ENCODE measurements around the gene PTBP1. TPM values are rescaled to one million over a fixed set of nuclear protein-coding genes. Genes with fewer than 3 reads are reported as not detected.
A peak's percentile ranks its signal among the peaks of the same experiment; 100 is the strongest.

PTBP1 gene
- total RNA-seq, 2 experiments from 2014 or later = 385 to 406 TPM

- Mint-ChIP-seq H3K27me3 (no peaks in the 10 kb centered on the region), H3K9me3 (no peaks in the 10 kb centered on the region), H3K4me3 (no peak overlapping the region), H3K27ac (no peak overlapping the region), H3K4me1 (peaks cover 56% of the 10 kb centered on the region), H3K36me3 (ENCODE audit: low read depth) (peaks cover 71% of the 10 kb centered on the region)
- ChIA-PET CTCF (no interaction called here), POLR2A (interaction anchor here (1.5 kb wide), 2 partner anchors 11 to 16 kb away, joined by 4 to 5 read pairs; no protein-coding TSS in a partner anchor)
- no peak for DNase-seq
Measured at GRCh38 chr19:803686-804418, 6.6 kb downstream of the PTBP1 start.

DNA sequence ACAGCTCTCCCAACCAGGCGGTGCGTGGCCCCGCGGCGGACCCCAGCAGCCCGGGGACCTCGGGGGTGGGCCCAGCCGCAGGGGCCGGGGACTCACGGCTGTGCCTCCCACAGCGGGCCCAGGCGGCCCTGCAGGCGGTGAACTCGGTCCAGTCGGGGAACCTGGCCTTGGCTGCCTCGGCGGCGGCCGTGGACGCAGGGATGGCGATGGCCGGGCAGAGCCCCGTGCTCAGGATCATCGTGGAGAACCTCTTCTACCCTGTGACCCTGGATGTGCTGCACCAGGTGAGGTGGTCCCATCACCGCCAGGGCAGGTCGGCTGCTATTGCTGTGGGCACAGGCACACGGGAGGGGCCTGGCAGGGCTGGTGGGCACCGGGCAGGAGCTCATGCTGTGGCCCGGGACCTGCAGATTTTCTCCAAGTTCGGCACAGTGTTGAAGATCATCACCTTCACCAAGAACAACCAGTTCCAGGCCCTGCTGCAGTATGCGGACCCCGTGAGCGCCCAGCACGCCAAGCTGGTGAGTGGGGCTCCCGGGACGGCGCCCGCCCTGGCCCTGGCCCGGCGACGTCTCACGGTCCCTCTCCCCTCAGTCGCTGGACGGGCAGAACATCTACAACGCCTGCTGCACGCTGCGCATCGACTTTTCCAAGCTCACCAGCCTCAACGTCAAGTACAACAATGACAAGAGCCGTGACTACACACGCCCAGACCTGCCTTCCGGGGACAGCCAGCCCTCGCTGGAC is 7.3 kb downstream of the PTBP1 start:
- H3K4me1 Mint-ChIP-seq = peaks cover 50% of the 10 kb centered on the region
- ChIA-PET CTCF (no interaction called here), POLR2A (no interaction called here)
- H3K27ac Mint-ChIP-seq = peak overlapping the region; percentile 52
- no peaks in the 10 kb centered on the region for H3K27me3 Mint-ChIP-seq
- H3K9me3 Mint-ChIP-seq = no peaks in the 10 kb centered on the region
- no peak for DNase-seq
- H3K36me3 Mint-ChIP-seq (ENCODE audit: low read depth) = peaks cover 68% of the 10 kb centered on the region
- no peak overlapping the region for H3K4me3 Mint-ChIP-seq

GRCh38 chr19:805166-805551 is 7.9 kb downstream of the PTBP1 start:
- ChIA-PET POLR2A (no interaction called here), CTCF (no interaction called here)
- Mint-ChIP-seq H3K27ac (peak overlapping the region; percentile 52), H3K36me3 (ENCODE audit: low read depth) (peaks cover 68% of the 10 kb centered on the region), H3K9me3 (no peaks in the 10 kb centered on the region), H3K4me3 (no peak overlapping the region), H3K4me1 (peaks cover 45% of the 10 kb centered on the region), H3K27me3 (no peaks in the 10 kb centered on the region)
- no peak for DNase-seq

- no peaks in the 10 kb centered on the region for H3K9me3 Mint-ChIP-seq
- no peak overlapping the region for H3K27ac Mint-ChIP-seq
- no peaks in the 10 kb centered on the region for H3K27me3 Mint-ChIP-seq
- ChIA-PET POLR2A (interaction anchor here (1.2 kb wide), 1 partner anchor 7 kb away, joined by 3 read pairs; no protein-coding TSS in a partner anchor), CTCF (no interaction called here)
- peaks cover 69% of the 10 kb centered on the region for H3K36me3 Mint-ChIP-seq (ENCODE audit: low read depth)
- DNase-seq = no peak
- no peak overlapping the region for H3K4me3 Mint-ChIP-seq
- peaks cover 38% of the 10 kb centered on the region for H3K4me1 Mint-ChIP-seq
Measured at GRCh38 chr19:805600-806550, 8.6 kb downstream of the PTBP1 start.

DNA sequence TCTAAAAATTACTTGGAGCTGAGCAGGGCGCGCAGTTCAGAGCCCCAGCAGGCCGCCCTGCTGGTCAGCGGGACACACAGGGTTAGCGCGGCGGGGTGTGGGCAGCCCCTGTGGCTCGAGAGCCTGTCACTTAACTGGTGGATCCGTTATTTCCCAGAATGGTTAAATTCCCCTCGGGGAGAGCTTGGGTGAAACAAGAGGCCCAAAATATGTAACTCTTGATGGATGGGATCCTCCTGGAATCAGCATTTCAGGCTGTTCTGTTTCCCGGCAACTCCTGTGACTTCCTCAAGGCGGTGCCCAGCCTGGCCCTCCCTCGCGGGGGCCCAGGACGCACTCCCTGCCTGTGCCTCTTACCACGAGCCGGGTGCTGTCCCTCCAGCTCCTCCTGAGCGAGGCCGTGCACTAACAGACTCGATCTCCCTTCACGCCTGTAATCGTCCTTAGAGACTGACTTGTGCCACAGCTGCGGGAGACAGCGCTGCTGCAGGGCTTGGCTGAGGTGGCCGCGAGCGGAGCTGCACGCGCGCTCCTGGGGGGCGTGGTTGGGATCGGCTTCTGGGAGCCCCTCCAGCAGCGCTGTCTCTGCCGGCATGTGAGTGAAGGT is 9.7 kb downstream of the PTBP1 start:
- H3K36me3 Mint-ChIP-seq (ENCODE audit: low read depth) = peaks cover 68% of the 10 kb centered on the region
- H3K4me3 Mint-ChIP-seq = no peak overlapping the region
- H3K27me3 Mint-ChIP-seq = no peaks in the 10 kb centered on the region
- H3K4me1 Mint-ChIP-seq = peaks cover 28% of the 10 kb centered on the region
- no peak for DNase-seq
- no peaks in the 10 kb centered on the region for H3K9me3 Mint-ChIP-seq
- no peak overlapping the region for H3K27ac Mint-ChIP-seq
- ChIA-PET POLR2A (interaction anchor here (1.2 to 3.0 kb wide), 2 partner anchors 8 to 11 kb away, joined by 3 to 7 read pairs; no protein-coding TSS in a partner anchor), CTCF (no interaction called here)

DNA sequence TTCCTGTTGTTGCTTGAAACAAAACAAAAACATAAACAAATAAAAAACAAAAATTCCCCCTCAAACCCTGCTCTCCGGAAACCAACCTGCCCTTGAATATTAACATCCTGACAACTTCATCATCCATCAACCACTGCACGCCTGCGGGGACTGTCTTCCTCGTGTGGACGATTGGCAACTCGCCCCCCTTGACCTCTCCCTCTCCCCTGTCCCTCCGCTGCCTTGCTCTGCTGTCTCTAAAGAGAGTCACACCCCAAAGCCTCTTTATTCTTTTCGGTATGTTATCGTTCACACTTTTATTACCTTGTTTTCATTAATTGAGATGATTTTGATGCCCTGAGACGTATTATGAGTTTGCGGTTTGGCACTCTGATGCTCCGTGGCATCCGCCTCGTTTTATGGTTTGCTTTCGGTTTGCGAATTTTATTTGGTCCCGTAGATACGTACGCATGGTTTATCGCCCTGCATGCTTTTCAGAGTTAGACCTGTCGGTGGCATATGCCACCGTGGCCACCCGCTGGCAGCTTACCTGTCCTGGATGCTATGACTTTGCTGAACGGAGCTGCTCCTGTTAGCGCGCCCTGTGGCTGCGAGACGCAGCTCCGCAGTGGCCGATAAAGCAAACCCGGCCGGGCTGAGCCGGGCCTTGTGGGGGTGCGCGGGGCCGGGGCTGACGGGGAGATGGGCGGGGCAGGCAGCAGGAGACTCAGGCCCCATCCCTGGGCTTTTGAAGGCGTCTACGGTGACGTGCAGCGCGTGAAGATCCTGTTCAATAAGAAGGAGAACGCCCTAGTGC is 10.6 kb downstream of the PTBP1 start:
- CTCF ChIA-PET = no interaction called here
- no peaks in the 10 kb centered on the region for H3K27me3 Mint-ChIP-seq
- no peak for DNase-seq
- peaks cover 64% of the 10 kb centered on the region for H3K36me3 Mint-ChIP-seq (ENCODE audit: low read depth)
- POLR2A ChIA-PET = interaction anchor here (3.0 kb wide), 1 partner anchor 12 kb away, joined by 7 read pairs; no protein-coding TSS in a partner anchor
- H3K9me3 Mint-ChIP-seq = no peaks in the 10 kb centered on the region
- H3K4me1 Mint-ChIP-seq = peaks cover 20% of the 10 kb centered on the region
- no peak overlapping the region for H3K27ac Mint-ChIP-seq
- no peak overlapping the region for H3K4me3 Mint-ChIP-seq

- H3K4me1 Mint-ChIP-seq = peaks cover 16% of the 10 kb centered on the region
- no peaks in the 10 kb centered on the region for H3K27me3 Mint-ChIP-seq
- CTCF ChIA-PET = no interaction called here
- no peak for DNase-seq
- H3K9me3 Mint-ChIP-seq = no peaks in the 10 kb centered on the region
- POLR2A ChIA-PET = interaction anchor here (3.0 kb wide), 1 partner anchor 12 kb away, joined by 7 read pairs; no protein-coding TSS in a partner anchor
- H3K27ac Mint-ChIP-seq = no peak overlapping the region
- peaks cover 61% of the 10 kb centered on the region for H3K36me3 Mint-ChIP-seq (ENCODE audit: low read depth)
- H3K4me3 Mint-ChIP-seq = no peak overlapping the region
Measured at GRCh38 chr19:808423-808775, 11.1 kb downstream of the PTBP1 start.

GRCh38 chr19:810077-810855 is 13.0 kb downstream of the PTBP1 start:
- ChIA-PET CTCF (no interaction called here), POLR2A (interaction anchor here (1.5 kb wide), 1 partner anchor 12 kb away, joined by 5 read pairs; no protein-coding TSS in a partner anchor)
- no peaks in the 10 kb centered on the region for H3K9me3 Mint-ChIP-seq
- H3K27ac Mint-ChIP-seq = no peak overlapping the region
- no peaks in the 10 kb centered on the region for H3K27me3 Mint-ChIP-seq
- H3K36me3 Mint-ChIP-seq (ENCODE audit: low read depth) = peaks cover 62% of the 10 kb centered on the region
- no peak for DNase-seq
- H3K4me3 Mint-ChIP-seq = no peak overlapping the region
- peaks cover 10% of the 10 kb centered on the region for H3K4me1 Mint-ChIP-seq

DNA sequence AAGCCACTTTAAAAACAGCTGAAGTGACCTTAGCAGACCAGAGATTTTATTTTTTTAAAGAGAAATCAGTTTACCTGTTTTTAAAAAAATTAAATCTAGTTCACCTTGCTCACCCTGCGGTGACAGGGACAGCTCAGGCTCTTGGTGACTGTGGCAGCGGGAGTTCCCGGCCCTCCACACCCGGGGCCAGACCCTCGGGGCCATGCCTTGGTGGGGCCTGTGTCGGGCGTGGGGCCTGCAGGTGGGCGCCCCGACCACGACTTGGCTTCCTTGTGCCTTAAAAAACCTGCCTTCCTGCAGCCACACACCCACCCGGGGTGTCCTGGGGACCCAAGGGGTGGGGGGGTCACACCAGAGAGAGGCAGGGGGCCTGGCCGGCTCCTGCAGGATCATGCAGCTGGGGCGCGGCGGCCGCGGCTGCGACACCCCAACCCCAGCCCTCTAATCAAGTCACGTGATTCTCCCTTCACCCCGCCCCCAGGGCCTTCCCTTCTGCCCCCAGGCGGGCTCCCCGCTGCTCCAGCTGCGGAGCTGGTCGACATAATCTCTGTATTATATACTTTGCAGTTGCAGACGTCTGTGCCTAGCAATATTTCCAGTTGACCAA is 13.7 kb downstream of the PTBP1 start:
- Mint-ChIP-seq H3K4me1 (peaks cover 10% of the 10 kb centered on the region), H3K36me3 (ENCODE audit: low read depth) (peaks cover 61% of the 10 kb centered on the region), H3K4me3 (no peak overlapping the region), H3K9me3 (no peaks in the 10 kb centered on the region), H3K27ac (no peak overlapping the region), H3K27me3 (no peaks in the 10 kb centered on the region)
- ChIA-PET POLR2A (interaction anchor here (1.0 to 1.5 kb wide), 2 partner anchors 12 to 13 kb away, joined by 3 to 5 read pairs; no protein-coding TSS in a partner anchor), CTCF (no interaction called here)
- no peak for DNase-seq

- Mint-ChIP-seq H3K4me1 (peaks cover 10% of the 10 kb centered on the region), H3K4me3 (no peak overlapping the region), H3K27me3 (no peaks in the 10 kb centered on the region), H3K36me3 (ENCODE audit: low read depth) (peaks cover 65% of the 10 kb centered on the region), H3K27ac (no peak overlapping the region), H3K9me3 (no peaks in the 10 kb centered on the region)
- no peak for DNase-seq
- ChIA-PET POLR2A (interaction anchor here (1.0 kb wide), 1 partner anchor 13 kb away, joined by 3 read pairs; no protein-coding TSS in a partner anchor), CTCF (no interaction called here)
Measured at GRCh38 chr19:811506-812048, 14.3 kb downstream of the PTBP1 start.

All from activated CD4-positive, alpha-beta memory T cell treated with anti-CD3 and anti-CD28 coated beads, Interleukin-2, amount 10 ng/mL, durations not matched to agents 7 days and 5 days (primary cell).